Endothelial cell of umbilical vein (primary cell): ENCODE results near the gene NRXN3.

Experiments
- CTCF ChIP-seq, 2 donors: IDR thresholded peaks; 1 replicate in 1 of 2; 2 replicates in 1 of 2; pipeline ENCODE4 v1.5.1; 2011; ENCODE audit warnings: low read length in 2 of 2, mild to moderate bottlenecking in 2 of 2, moderate library complexity in 2 of 2, control low read depth in 1 of 2, inconsistent platforms in 1 of 2, low read depth in 1 of 2; ENCODE audit not compliant: insufficient read depth in 1 of 2; ENCODE audit errors: extremely low read depth in 1 of 2
- EZH2 ChIP-seq: IDR thresholded peaks from 2 replicates; pipeline ENCODE4 v1.6.1; 2012; ENCODE audit warnings: borderline replicate concordance, low read depth, mild to moderate bottlenecking, moderate library complexity, low read length, inconsistent platforms; ENCODE audit not compliant: severe bottlenecking
- FOS ChIP-seq: IDR thresholded peaks from 2 replicates; pipeline ENCODE4 v1.6.1; 2011; ENCODE audit warnings: mild to moderate bottlenecking, low read length, moderate library complexity, borderline replicate concordance; ENCODE audit not compliant: insufficient read depth
- GATA2 ChIP-seq: IDR thresholded peaks from 2 replicates; pipeline ENCODE4 v1.7.0; 2011; ENCODE audit warnings: low read depth, mild to moderate bottlenecking, moderate library complexity, mixed read lengths, low read length; ENCODE audit not compliant: insufficient read length, insufficient read depth
- JUN ChIP-seq: IDR thresholded peaks from 2 replicates; pipeline ENCODE4 v1.6.1; 2011; ENCODE audit warnings: borderline replicate concordance, low read depth; ENCODE audit not compliant: insufficient read length, insufficient read depth
- MYC ChIP-seq: IDR thresholded peaks from one replicate; pipeline ENCODE4 v1.6.1; 2011; ENCODE audit warnings: mild to moderate bottlenecking, low read depth, low read length
- POLR2A ChIP-seq: IDR thresholded peaks from 2 replicates; pipeline ENCODE4 v1.6.1; 2012; ENCODE audit warnings: low read depth, mild to moderate bottlenecking, control low read depth, low read length
- POLR2AphosphoS5 ChIP-seq: IDR thresholded peaks from 2 replicates; pipeline ENCODE4 v1.6.1; 2012; ENCODE audit warnings: low read depth, mild to moderate bottlenecking, control low read depth, low read length, moderate library complexity; ENCODE audit not compliant: insufficient read depth

GRCh38 chr14:79442786-79443185, 1272.6 kb downstream of the NRXN3 start:
- TF ChIP-seq CTCF (IDR thresholded peaks at IDR 0.05; ENCODE audit: extremely low read depth in 1 of 2, insufficient read depth in 1 of 2, low read depth in 1 of 2, low read length in 2 of 2) = no peak
- no peak for TF ChIP-seq EZH2
- TF ChIP-seq MYC = no peak
- no peak for TF ChIP-seq POLR2AphosphoS5
- no peak for TF ChIP-seq POLR2A
- no peak for TF ChIP-seq JUN
- no peak for TF ChIP-seq FOS
- no peak for TF ChIP-seq GATA2
